HG02588 (cell line): ENCODE results near the gene CAPRIN1.

Source experiments
- ATAC-seq: cut with Tn5 transposase; IDR thresholded peaks from one replicate; pipeline ENCODE4 v1.9.1; 2021; ENCODE audit warnings: mild to moderate bottlenecking, moderate library complexity; ENCODE audit not compliant: unreplicated experiment

Gene CAPRIN1

DNA sequence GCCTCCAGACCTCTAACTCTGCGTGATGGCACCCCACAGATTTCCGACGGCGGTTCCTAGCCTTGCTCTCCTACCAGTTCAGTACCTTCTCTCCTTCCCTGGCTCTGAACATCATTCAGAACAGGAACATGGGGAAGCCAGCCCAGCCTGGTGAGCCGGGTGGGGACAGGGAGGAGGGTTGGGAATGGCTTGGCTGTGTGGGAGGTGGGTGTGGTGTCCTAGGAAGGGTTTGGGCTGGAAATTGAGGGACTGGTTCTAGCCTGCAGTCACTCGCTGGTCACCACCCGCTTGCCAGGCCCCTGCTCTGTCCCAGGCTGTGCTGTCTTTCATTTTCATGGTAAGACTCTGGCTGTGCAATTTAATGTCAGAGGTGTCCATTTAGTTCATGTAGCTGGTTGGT, 87.8 kb downstream of the CAPRIN1 start:
- no peak for ATAC-seq

DNA sequence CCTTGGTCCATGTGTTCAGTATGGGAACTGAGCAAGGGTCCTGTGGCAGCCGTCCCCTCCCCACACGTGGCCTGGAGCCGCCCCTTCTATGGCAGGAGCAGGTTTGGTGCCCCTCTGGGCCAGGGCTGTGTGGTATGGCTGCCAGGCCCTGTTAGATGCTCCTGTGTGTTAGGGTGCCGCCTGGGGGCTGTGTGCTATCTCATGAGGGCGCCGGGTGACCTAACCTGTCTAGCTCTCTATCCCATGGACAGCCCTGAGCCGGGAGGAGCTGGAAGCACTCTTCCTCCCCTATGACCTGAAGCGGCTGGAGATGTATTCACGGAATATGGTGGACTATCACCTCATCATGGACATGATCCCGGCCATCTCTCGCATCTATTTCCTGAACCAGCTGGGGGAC, 88.6 kb downstream of the CAPRIN1 start:
- no peak for ATAC-seq

DNA sequence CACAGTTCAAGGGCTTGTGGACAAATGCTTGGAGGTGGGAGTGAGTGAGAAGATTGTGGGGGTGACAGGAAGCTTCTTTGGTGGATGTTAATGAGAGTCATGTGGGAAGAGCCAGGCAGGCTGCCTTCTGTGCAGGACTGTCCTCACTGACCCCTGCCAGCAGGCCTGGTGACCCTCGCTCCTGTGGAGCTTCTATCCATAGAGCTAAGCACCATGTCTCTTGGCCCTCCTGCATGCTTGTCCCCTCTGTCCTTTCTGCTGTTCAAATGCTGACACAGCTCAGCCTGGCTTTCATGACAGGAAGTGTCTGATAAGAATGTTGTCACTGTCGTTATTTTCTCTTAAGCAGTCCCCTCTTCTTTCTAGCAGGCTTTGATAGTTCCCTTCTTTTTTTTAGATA, 91.5 kb downstream of the CAPRIN1 start:
- no peak for ATAC-seq

DNA sequence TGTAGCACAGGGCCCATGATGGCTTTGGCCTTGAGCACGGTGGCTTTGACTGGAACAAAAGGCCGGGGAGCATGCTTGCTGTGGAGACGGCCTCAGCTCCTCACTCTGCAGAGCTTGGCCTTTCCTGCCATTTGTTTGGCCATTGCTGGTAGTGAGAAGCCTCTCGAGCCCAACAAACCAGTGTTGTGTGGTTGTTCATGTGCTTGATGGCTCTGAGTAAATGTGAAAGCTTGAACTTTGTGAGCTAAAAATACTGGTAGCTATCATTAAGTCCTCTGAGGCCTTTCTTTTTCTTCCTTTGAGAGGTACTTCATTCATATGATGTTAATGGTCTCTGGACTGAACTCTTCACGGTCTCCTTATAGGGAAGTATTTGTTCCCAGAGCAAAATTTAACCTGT, 93.5 kb downstream of the CAPRIN1 start:
- peak; percentile 53 for ATAC-seq

- no peak for ATAC-seq
These were observed 94.4 kb downstream of the CAPRIN1 start for GRCh38 chr11:34145847-34146381.

- ATAC-seq, result no peak
These were observed 94.9 kb downstream of the CAPRIN1 start for GRCh38 chr11:34146411-34146810.

GRCh38 chr11:34146866-34147265, 95.3 kb downstream of the CAPRIN1 start:
- ATAC-seq, result no peak

DNA sequence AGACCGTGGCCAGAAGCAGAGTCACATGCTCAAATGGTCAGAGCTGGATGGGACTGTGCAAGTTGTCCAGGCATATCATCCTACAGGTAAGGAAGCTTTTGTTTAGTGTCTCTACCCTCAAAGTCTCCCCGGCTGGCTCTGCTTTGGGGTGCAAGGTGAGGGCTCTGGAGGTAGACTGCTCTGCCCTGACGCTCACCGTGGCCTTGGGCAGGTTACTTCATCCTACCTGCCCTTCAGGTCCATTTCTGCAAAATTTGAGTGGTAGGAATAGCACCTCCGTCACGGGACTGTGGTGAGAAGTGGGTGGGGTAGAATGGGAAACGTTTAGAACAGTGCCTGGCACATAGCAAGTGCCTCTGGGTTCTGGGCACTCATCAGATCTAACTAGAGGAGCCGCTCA, 96.0 kb downstream of the CAPRIN1 start:
- ATAC-seq, result no peak

- no peak for ATAC-seq
These were observed 97.1 kb downstream of the CAPRIN1 start for GRCh38 chr11:34148504-34149165.

DNA sequence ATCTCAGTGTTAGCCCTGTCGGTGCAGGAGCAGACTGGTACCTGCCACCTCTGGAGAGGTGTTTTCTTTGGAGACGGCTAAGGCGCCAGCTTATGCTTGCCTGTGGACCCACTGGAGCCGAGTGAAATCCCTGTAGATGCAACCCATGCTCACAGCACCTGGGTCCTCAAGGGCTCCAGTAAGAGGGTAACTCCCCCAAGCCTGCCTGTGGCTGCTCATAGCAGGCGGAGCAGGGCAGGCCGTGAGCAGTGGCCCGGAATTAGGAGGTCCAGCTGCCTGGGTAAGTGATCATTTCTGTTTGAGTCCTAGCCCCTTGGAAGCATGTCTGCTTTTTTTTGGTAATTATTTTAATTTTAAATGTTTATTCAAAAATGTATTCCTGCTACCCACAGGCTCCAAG, 97.7 kb downstream of the CAPRIN1 start:
- no peak for ATAC-seq

- no peak for ATAC-seq
These were observed 98.3 kb downstream of the CAPRIN1 start for GRCh38 chr11:34149786-34150185.

- no peak for ATAC-seq
These were observed 99.1 kb downstream of the CAPRIN1 start for GRCh38 chr11:34150494-34151151.
